H9 (cell line): ENCODE measurements around the gene IFNGR1. TPM values are rescaled to one million over a fixed set of nuclear protein-coding genes. Genes with fewer than 3 reads are reported as not detected.
A peak's percentile ranks its signal among the peaks of the same experiment; 100 is the strongest.

Experiments
- DNase-seq: peaks from one replicate; pipeline ENCODE4 v3.0.0-alpha.2; 2017
- H2AFZ ChIP-seq: one replicate; pipeline ENCODE4 v1.6.1; 2013; ENCODE audit warnings: mild to moderate bottlenecking, low read length, control low read depth, moderate library complexity
- H2AK5ac ChIP-seq: 2 replicates; pipeline ENCODE4 v1.6.1; 2013; ENCODE audit warnings: low read length, control low read depth, mixed read lengths; ENCODE audit not compliant: insufficient read length
- H2BK120ac ChIP-seq: one replicate; pipeline ENCODE4 v1.6.1; 2013; ENCODE audit warnings: low read depth, mild to moderate bottlenecking, low read length, control low read depth, inconsistent platforms; ENCODE audit not compliant: poor library complexity, severe bottlenecking
- H2BK12ac ChIP-seq: 2 replicates; pipeline ENCODE4 v1.6.1; 2013; ENCODE audit warnings: low read length, control low read depth, mixed read lengths, low read depth; ENCODE audit not compliant: insufficient read length
- H2BK15ac ChIP-seq: 2 replicates; pipeline ENCODE4 v1.6.1; 2013; ENCODE audit warnings: low read depth, low read length, control low read depth
- H2BK20ac ChIP-seq: one replicate; pipeline ENCODE4 v1.6.1; 2013; ENCODE audit warnings: low read depth, mild to moderate bottlenecking, low read length, control low read depth, inconsistent platforms; ENCODE audit not compliant: poor library complexity, severe bottlenecking
- H2BK5ac ChIP-seq: 2 replicates; pipeline ENCODE4 v1.6.1; 2013; ENCODE audit warnings: low read length, control low read depth, mixed read lengths; ENCODE audit not compliant: insufficient read length
- H3K14ac ChIP-seq: 2 replicates; pipeline ENCODE4 v1.6.1; 2013; ENCODE audit warnings: low read length, control low read depth; ENCODE audit not compliant: insufficient read depth
- H3K18ac ChIP-seq: 2 replicates; pipeline ENCODE4 v1.6.1; 2013; ENCODE audit warnings: low read depth, mild to moderate bottlenecking, mixed read lengths, low read length, control low read depth; ENCODE audit not compliant: insufficient read length
- H3K23ac ChIP-seq: 2 replicates; pipeline ENCODE4 v1.6.1; 2013; ENCODE audit warnings: low read length, control low read depth, mixed read lengths, low read depth; ENCODE audit not compliant: insufficient read length
- H3K23me2 ChIP-seq: 2 replicates; pipeline ENCODE4 v1.6.1; 2013; ENCODE audit warnings: low read depth, mild to moderate bottlenecking, mixed read lengths, low read length, control low read depth; ENCODE audit not compliant: insufficient read length, poor library complexity, severe bottlenecking
- H3K27ac ChIP-seq: 2 replicates; pipeline ENCODE4 v1.5.1; 2013; ENCODE audit warnings: low read length, control low read depth, mixed read lengths, low read depth; ENCODE audit not compliant: insufficient read length
- H3K27me3 ChIP-seq: 2 replicates; pipeline ENCODE4 v1.6.1; 2013; ENCODE audit warnings: low read length, control low read depth, inconsistent platforms; ENCODE audit not compliant: insufficient read depth
- H3K4ac ChIP-seq: 2 replicates; pipeline ENCODE4 v1.6.1; 2013; ENCODE audit warnings: low read depth, mild to moderate bottlenecking, control low read depth, inconsistent platforms, low read length, moderate library complexity
- H3K4me1 ChIP-seq: 2 replicates; pipeline ENCODE4 v1.6.1; 2013; ENCODE audit warnings: low read length, control low read depth, inconsistent platforms; ENCODE audit not compliant: insufficient read depth
- H3K4me2 ChIP-seq: 2 replicates; pipeline ENCODE4 v1.6.1; 2013; ENCODE audit warnings: low read length, control low read depth, mixed read lengths; ENCODE audit not compliant: insufficient read length, insufficient read depth
- H3K56ac ChIP-seq: 2 replicates; pipeline ENCODE4 v1.6.1; 2013; ENCODE audit warnings: low read depth, mild to moderate bottlenecking, mixed read lengths, low read length, control low read depth; ENCODE audit not compliant: insufficient read length
- H3K79me1 ChIP-seq: 2 replicates; pipeline ENCODE4 v1.6.1; 2013; ENCODE audit warnings: low read depth, mild to moderate bottlenecking, moderate library complexity, low read length, control low read depth, inconsistent platforms; ENCODE audit not compliant: insufficient read depth, poor library complexity, severe bottlenecking
- H3K79me2 ChIP-seq: 2 replicates; pipeline ENCODE4 v1.6.1; 2013; ENCODE audit warnings: low read length, control low read depth, inconsistent platforms; ENCODE audit not compliant: insufficient read depth
- H3K9ac ChIP-seq: 2 replicates; pipeline ENCODE4 v1.6.1; 2013; ENCODE audit warnings: low read length, control low read depth, mixed read lengths; ENCODE audit not compliant: insufficient read length; ENCODE audit errors: extremely low read depth
- H3K9me3 ChIP-seq: one replicate; pipeline ENCODE4 v1.6.1; 2013; ENCODE audit warnings: low read depth, low read length, inconsistent platforms; ENCODE audit not compliant: control insufficient read depth
- H3T11ph ChIP-seq: one replicate; pipeline ENCODE4 v1.6.1; 2013; ENCODE audit warnings: mild to moderate bottlenecking, low read length, control low read depth, inconsistent platforms
- H4K20me1 ChIP-seq: one replicate; pipeline ENCODE4 v1.6.1; 2013; ENCODE audit not compliant: control insufficient read depth, insufficient read length, insufficient read depth
- H4K5ac ChIP-seq: 2 replicates; pipeline ENCODE4 v1.6.1; 2013; ENCODE audit warnings: low read depth, mild to moderate bottlenecking, mixed read lengths, low read length, control low read depth; ENCODE audit not compliant: insufficient read length
- H4K8ac ChIP-seq: replicated peaks from 2 replicates; pipeline ENCODE4 v1.6.1; 2013; ENCODE audit warnings: low read length, control low read depth, mixed read lengths, low read depth; ENCODE audit not compliant: insufficient read length
- H4K91ac ChIP-seq: 2 replicates; pipeline ENCODE4 v1.6.1; 2013; ENCODE audit warnings: low read depth, mild to moderate bottlenecking, moderate library complexity, mixed read lengths, low read length, control low read depth; ENCODE audit not compliant: insufficient read length
- H3K27ac Mint-ChIP-seq, 3 experiments: 2 replicates in 2 of 3; 3 replicates in 1 of 3; pipeline ENCODE4 v1.8.0; 2020 to 2021; ENCODE audit warnings: mixed read lengths in 3 of 3, mild to moderate bottlenecking in 1 of 3, moderate library complexity in 1 of 3
- H3K27me3 Mint-ChIP-seq: 2 replicates; pipeline ENCODE4 v1.8.0; 2021; ENCODE audit warnings: low read depth, mild to moderate bottlenecking, moderate library complexity, mixed read lengths
- H3K36me3 Mint-ChIP-seq, 3 experiments: 2 replicates in 2 of 3; 3 replicates in 1 of 3; pipeline ENCODE4 v1.8.0; 2020 to 2021; ENCODE audit warnings: low read depth in 3 of 3, mixed read lengths in 3 of 3; ENCODE audit not compliant: insufficient read depth in 1 of 3
- H3K4me1 Mint-ChIP-seq, 2 experiments: 2 replicates each; pipeline ENCODE4 v1.8.0; 2020; ENCODE audit warnings: mixed read lengths in 2 of 2
- H3K4me3 Mint-ChIP-seq, 2 experiments: 2 replicates in 1 of 2; 3 replicates in 1 of 2; pipeline ENCODE4 v1.8.0; 2020 to 2021; ENCODE audit warnings: mild to moderate bottlenecking in 2 of 2, mixed read lengths in 2 of 2, moderate library complexity in 1 of 2
- H3K9me3 Mint-ChIP-seq, 2 experiments: 2 replicates in 1 of 2; 3 replicates in 1 of 2; pipeline ENCODE4 v1.8.0; 2020; ENCODE audit warnings: mild to moderate bottlenecking in 2 of 2, mixed read lengths in 2 of 2, moderate library complexity in 1 of 2
- CTCF ChIP-seq: fragments of 200-600 bp; sonication (generic); conservative IDR thresholded peaks from 3 replicates; pipeline ENCODE4 v1.8.0; 2021; ENCODE audit warnings: antibody characterized with exemption, mild to moderate bottlenecking
- WGBS: extraction: QIAGEN DNeasy Blood & Tissue Kit; methylation state at CpG from one replicate; pipeline ENCODE4 v1.1.7; 2013; ENCODE audit warnings: missing lambda C conversion rate, low lambda C conversion rate, mixed read lengths; ENCODE audit not compliant: insufficient read length; ENCODE audit errors: extremely low coverage; 5-methylcytosine and 5-hydroxymethylcytosine counted together
- total RNA-seq: library from RNA; stranded (reverse); gene quantifications from 2 replicates; pipeline ENCODE4 v1.2.1, GENCODE V29; 2021

IFNGR1 gene
- total RNA-seq, 1 experiment from 2014 or later: 32.2 TPM

DNA sequence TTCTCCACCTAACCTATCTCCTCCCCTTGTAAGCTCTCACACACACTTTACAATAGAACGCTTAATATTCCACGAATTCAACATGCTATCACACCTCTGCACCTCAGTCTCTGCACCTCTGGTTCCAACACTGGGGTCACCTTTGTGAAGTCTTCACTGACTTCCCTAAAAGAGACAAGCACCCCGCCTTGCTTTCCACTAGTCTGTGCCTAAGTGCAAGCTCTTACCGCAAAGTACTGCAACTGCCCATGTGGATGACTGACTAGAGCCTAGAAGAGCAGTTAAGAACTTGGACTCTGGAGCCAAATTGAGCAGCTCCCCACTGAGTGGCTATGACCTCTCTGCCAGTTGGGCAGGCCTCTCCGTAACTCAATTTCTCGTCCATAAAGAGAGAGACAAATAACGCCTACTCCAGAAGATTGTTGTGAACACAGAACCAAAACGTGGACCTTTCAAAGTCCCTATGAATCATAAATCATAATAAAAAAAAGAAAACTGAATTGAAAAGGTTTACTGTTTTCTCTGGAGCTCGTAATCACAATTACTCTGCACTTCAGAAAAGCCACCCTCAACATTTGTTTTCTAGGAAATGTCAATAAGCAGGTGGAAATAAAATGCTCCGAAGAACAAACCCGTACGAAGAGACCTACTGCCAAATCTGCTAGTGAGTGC is 1.2 kb downstream of the IFNGR1 start:
- H3K27ac Mint-ChIP-seq: no peak overlapping the region
- WGBS: no CpG with 5 or more reads among the region's 12 CpGs
- H3K9ac ChIP-seq: peak overlapping the region; percentile 93

More for the DNA sequence above, 1.2 kb downstream of the IFNGR1 start:
- H3K4me1 ChIP-seq: peaks cover 3% of the 10 kb centered on the region; the same call in 1 of the 2 replicates
- no peak overlapping the region for H4K8ac ChIP-seq
- H3K56ac ChIP-seq: peak overlapping the region; percentile 18
- H2AFZ ChIP-seq: no peak overlapping the region
- Mint-ChIP-seq H3K36me3 (peaks cover 3 to 24% (median 10%) of the 10 kb centered on the region in 3 experiments; a peak in 5 of 7 replicates), H3K4me1 (peaks cover 27 to 39% of the 10 kb centered on the region in 2 experiments), H3K9me3 (no peaks in the 10 kb centered on the region), H3K4me3 (peak overlapping the region; percentile 88 to 95), H3K27me3 (no peaks in the 10 kb centered on the region)
- H3K14ac ChIP-seq: no peak overlapping the region
- H3K27ac ChIP-seq: no peak overlapping the region
- H4K5ac ChIP-seq: no peak overlapping the region
- no peak for TF ChIP-seq CTCF
- no peak overlapping the region for H2BK20ac ChIP-seq
- peak overlapping the region; percentile 12 for H3K18ac ChIP-seq
- H2BK15ac ChIP-seq: no peak overlapping the region
- peaks cover 22% of the 10 kb centered on the region; the same call in 1 of the 2 replicates for H3K79me2 ChIP-seq
- H3K23me2 ChIP-seq: peaks cover 11% of the 10 kb centered on the region
- H2BK12ac ChIP-seq: no peak overlapping the region
- no peak overlapping the region for H3T11ph ChIP-seq
- no peak overlapping the region for H4K91ac ChIP-seq
- no peaks in the 10 kb centered on the region for H3K9me3 ChIP-seq
- no peak overlapping the region for H3K23ac ChIP-seq
- H2BK120ac ChIP-seq: no peak overlapping the region
- H3K4ac ChIP-seq: no peak overlapping the region
- DNase-seq: no peak
- H2AK5ac ChIP-seq: no peak overlapping the region
- peaks cover 8% of the 10 kb centered on the region for H3K79me1 ChIP-seq
- H2BK5ac ChIP-seq: no peak overlapping the region
- H3K27me3 ChIP-seq: no peaks in the 10 kb centered on the region
- H3K4me2 ChIP-seq: peak overlapping the region; percentile 99
- no peaks in the 10 kb centered on the region for H4K20me1 ChIP-seq
